BLaER1 treated with 17β-estradiol and CSF1 and Interleukin-3, amounts not matched to agents 10 nM and 100 nM (cell line): ENCODE data around the gene ST13.
"Not testable (repeated sequence)": the region's sequence is repeated elsewhere in the genome, so short reads cannot be mapped to it uniquely, and the experiment has no call there.

ENCODE experiments used
- H3K27ac ChIP-seq, 11 experiments: shearing (Covaris generic); formaldehyde crosslinking; 2 replicates each; pipeline ENCODE4 v1.8.1; 2022
- H3K27me3 ChIP-seq, 11 experiments: shearing (Covaris generic); formaldehyde crosslinking; 2 replicates each; pipeline ENCODE4 v1.8.1; 2022
- H3K36me3 ChIP-seq, 11 experiments: shearing (Covaris generic); formaldehyde crosslinking; 2 replicates each; pipeline ENCODE4 v1.8.1; 2022
- H3K4me1 ChIP-seq, 10 experiments: shearing (Covaris generic); formaldehyde crosslinking; 2 replicates each; pipeline ENCODE4 v1.8.1; 2022
- H3K4me2 ChIP-seq, 11 experiments: shearing (Covaris generic); formaldehyde crosslinking; 2 replicates each; pipeline ENCODE4 v1.8.1; 2022
- H3K4me3 ChIP-seq, 10 experiments: shearing (Covaris generic); formaldehyde crosslinking; 2 replicates each; pipeline ENCODE4 v1.8.1; 2022
- H3K9ac ChIP-seq, 11 experiments: shearing (Covaris generic); formaldehyde crosslinking; 2 replicates each; pipeline ENCODE4 v1.8.1; 2022
- H3K9me3 ChIP-seq, 11 experiments: shearing (Covaris generic); formaldehyde crosslinking; replicated peaks in 1 of 11; 2 replicates each; pipeline ENCODE4 v1.8.1; 2022
- H4K20me1 ChIP-seq, 11 experiments: shearing (Covaris generic); formaldehyde crosslinking; 2 replicates each; pipeline ENCODE4 v1.8.1; 2022
- Cebpa-rat ChIP-seq, 11 experiments: shearing (Covaris generic); IDR thresholded peaks; 2 replicates each; pipeline ENCODE4 v1.8.1; 2022

Gene ST13

GRCh38 chr22:40789131-40789530 is 67.3 kb downstream of the ST13 start:
- Histone ChIP-seq H3K27ac (no peak overlapping the region), H3K4me3 (no peak overlapping the region), H3K9ac (no peak overlapping the region), H3K4me2 (no peak overlapping the region), H3K9me3 (no peaks in the 10 kb centered on the region), H3K27me3 (no peaks in the 10 kb centered on the region), H4K20me1 (no peaks in the 10 kb centered on the region), H3K36me3 (peaks cover 40 to 100% (median 66%) of the 10 kb centered on the region in 11 experiments), H3K4me1 (no peaks in the 10 kb centered on the region)
- TF ChIP-seq Cebpa-rat (IDR thresholded peaks at IDR 0.05): no peak

DNA sequence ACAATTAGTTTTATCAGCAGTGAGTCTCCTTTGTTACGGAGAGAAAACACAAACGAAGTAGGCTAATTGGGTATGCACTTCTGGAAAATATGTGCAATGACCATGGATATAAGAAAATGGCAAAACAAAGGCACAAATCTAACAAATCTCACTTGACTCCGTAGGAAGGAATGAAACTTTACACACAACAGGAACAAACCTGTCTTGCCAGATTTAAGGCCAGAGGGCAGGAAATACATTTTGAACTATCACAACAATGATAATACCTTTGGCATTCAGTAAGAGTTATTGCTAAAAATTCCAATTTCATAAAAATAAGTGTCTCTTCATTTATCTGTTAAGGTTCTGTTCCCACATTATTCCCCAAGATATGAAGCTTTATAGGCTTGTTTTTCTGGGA is 73.9 kb downstream of the ST13 start:
- TF ChIP-seq Cebpa-rat (IDR thresholded peaks at IDR 0.05): no peak

GRCh38 chr22:40781749-40782148 is 74.7 kb downstream of the ST13 start:
- not testable (repeated sequence) for H3K9me3 ChIP-seq, H3K27ac ChIP-seq, H3K4me1 ChIP-seq, H4K20me1 ChIP-seq, H3K9ac ChIP-seq, H3K4me2 ChIP-seq, H3K4me3 ChIP-seq, H3K27me3 ChIP-seq
- peaks cover 40 to 80% (median 62%) of the 10 kb centered on the region in 11 experiments for H3K36me3 ChIP-seq

More for the DNA sequence above, 73.9 kb downstream of the ST13 start:
- no peak overlapping the region for H3K4me2 ChIP-seq
- H3K4me3 ChIP-seq: no peak overlapping the region
- H3K4me1 ChIP-seq: no peaks in the 10 kb centered on the region
- no peaks in the 10 kb centered on the region for H3K27me3 ChIP-seq
- no peaks in the 10 kb centered on the region for H4K20me1 ChIP-seq
- H3K9me3 ChIP-seq: no peaks in the 10 kb centered on the region
- peaks cover 40 to 80% (median 56%) of the 10 kb centered on the region in 11 experiments for H3K36me3 ChIP-seq
- H3K27ac ChIP-seq: no peak overlapping the region
- no peak overlapping the region for H3K9ac ChIP-seq
